PC-9 (cell line): ENCODE results near the gene GGCT. TPM values are rescaled to one million over a fixed set of nuclear protein-coding genes. Genes with fewer than 3 reads are reported as not detected.

Experiments used
- BruUV-seq: library from RNA; stranded (reverse); fragments of 400-500 nt; replicated peaks from 2 replicates; lab custom pipeline; 2021; lab: Mats Ljungman, UMichigan
- CTCF ChIA-PET: fragments of 300-600 bp; sonication (Branson Sonifier 250); formaldehyde crosslinking; loops from one replicate; lab custom pipeline; 2022; ENCODE audit warnings: antibody characterized with exemption; lab: Charles Lee
- POLR2A ChIA-PET: fragments of 300-600 bp; sonication (Branson Sonifier 250); formaldehyde crosslinking; loops from one replicate; lab custom pipeline; 2022; ENCODE audit warnings: antibody characterized with exemption; ENCODE audit not compliant: unreplicated experiment; lab: Charles Lee
- DNase-seq, 2 experiments: peaks; one replicate each; pipeline versions ENCODE4 v3.0.0 to v3.0.0-alpha.2; 2015 to 2022; ENCODE audit warnings: mixed read lengths in 1 of 2
- H2AFZ ChIP-seq: fragments of 200-600 bp; sonication (generic); 2 replicates; pipeline ENCODE4 v1.8.1; 2017; ENCODE audit warnings: antibody characterized with exemption
- H3F3A ChIP-seq: fragments of 200-600 bp; sonication (generic); 2 replicates; pipeline ENCODE4 v1.8.1; 2017; ENCODE audit warnings: antibody characterized with exemption, mild to moderate bottlenecking, low read depth; ENCODE audit not compliant: insufficient read depth
- H3K27ac ChIP-seq: fragments of 200-600 bp; sonication (generic); 2 replicates; pipeline ENCODE4 v1.6.1; 2016; ENCODE audit warnings: mixed run types
- H3K27me3 ChIP-seq: fragments of 200-600 bp; sonication (generic); 2 replicates; pipeline ENCODE4 v1.6.1; 2016; ENCODE audit warnings: low read depth, mixed run types; ENCODE audit not compliant: insufficient read depth
- H3K36me3 ChIP-seq: fragments of 200-600 bp; sonication (generic); 2 replicates; pipeline ENCODE4 v1.6.1; 2016; ENCODE audit warnings: low read depth, mixed run types
- H3K4me1 ChIP-seq: fragments of 200-600 bp; sonication (generic); replicated peaks from 2 replicates; pipeline ENCODE4 v1.6.1; 2016; ENCODE audit warnings: mixed run types; ENCODE audit not compliant: insufficient read depth
- H3K4me2 ChIP-seq: fragments of 200-600 bp; sonication (generic); 2 replicates; pipeline ENCODE4 v1.6.1; 2017; ENCODE audit warnings: mixed run types
- H3K4me3 ChIP-seq: fragments of 200-600 bp; sonication (generic); 2 replicates; pipeline ENCODE4 v1.6.1; 2016; ENCODE audit warnings: mixed run types
- H3K79me2 ChIP-seq: fragments of 200-600 bp; sonication (generic); 2 replicates; pipeline ENCODE4 v1.6.1; 2017; ENCODE audit warnings: low read depth, mixed run types
- H3K9me2 ChIP-seq: fragments of 200-600 bp; sonication (generic); 2 replicates; pipeline ENCODE4 v1.8.1; 2017; ENCODE audit warnings: mild to moderate bottlenecking; ENCODE audit not compliant: insufficient read depth
- H3K9me3 ChIP-seq: fragments of 200-600 bp; sonication (generic); 2 replicates; pipeline ENCODE4 v1.8.1; 2016; ENCODE audit warnings: low read depth; ENCODE audit not compliant: insufficient read depth
- H4K20me1 ChIP-seq: fragments of 200-600 bp; sonication (generic); 2 replicates; pipeline ENCODE4 v1.8.1; 2017; ENCODE audit not compliant: insufficient read depth
- EZH2 ChIP-seq: fragments of 200-600 bp; sonication (generic); IDR thresholded peaks from 2 replicates; pipeline ENCODE4 v1.8.0; 2017; ENCODE audit warnings: antibody characterized with exemption, low read depth
- intact Hi-C: fragments of 100-400 bp; cut with micrococcal nuclease; formaldehyde crosslinking; loops from one replicate; pipeline ENCODE4 v1.10.0; 2022; ENCODE audit not compliant: unreplicated experiment
- total RNA-seq: library from RNA; stranded (reverse); gene quantifications from 2 replicates; pipeline ENCODE4 v1.2.3, GENCODE V29; 2021
- TF ChIP-seq, protein P1 (sequence below): fragments of 200-600 bp; sonication (generic); conservative IDR thresholded peaks from 2 replicates; pipeline ENCODE4 v1.6.1; 2017; ENCODE audit warnings: mixed run types, antibody characterized with exemption, mild to moderate bottlenecking, moderate library complexity

Gene GGCT
- total RNA-seq, 1 experiment from 2014 or later, result 162 TPM

- TF ChIP-seq, protein P1, sequence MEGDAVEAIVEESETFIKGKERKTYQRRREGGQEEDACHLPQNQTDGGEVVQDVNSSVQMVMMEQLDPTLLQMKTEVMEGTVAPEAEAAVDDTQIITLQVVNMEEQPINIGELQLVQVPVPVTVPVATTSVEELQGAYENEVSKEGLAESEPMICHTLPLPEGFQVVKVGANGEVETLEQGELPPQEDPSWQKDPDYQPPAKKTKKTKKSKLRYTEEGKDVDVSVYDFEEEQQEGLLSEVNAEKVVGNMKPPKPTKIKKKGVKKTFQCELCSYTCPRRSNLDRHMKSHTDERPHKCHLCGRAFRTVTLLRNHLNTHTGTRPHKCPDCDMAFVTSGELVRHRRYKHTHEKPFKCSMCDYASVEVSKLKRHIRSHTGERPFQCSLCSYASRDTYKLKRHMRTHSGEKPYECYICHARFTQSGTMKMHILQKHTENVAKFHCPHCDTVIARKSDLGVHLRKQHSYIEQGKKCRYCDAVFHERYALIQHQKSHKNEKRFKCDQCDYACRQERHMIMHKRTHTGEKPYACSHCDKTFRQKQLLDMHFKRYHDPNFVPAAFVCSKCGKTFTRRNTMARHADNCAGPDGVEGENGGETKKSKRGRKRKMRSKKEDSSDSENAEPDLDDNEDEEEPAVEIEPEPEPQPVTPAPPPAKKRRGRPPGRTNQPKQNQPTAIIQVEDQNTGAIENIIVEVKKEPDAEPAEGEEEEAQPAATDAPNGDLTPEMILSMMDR, result no peak
- no peak for TF ChIP-seq EZH2
- CTCF ChIA-PET, result interaction anchor here (0.7 kb wide), 1 partner anchor 11 kb away, joined by 4 read pairs; no protein-coding TSS in a partner anchor
Observed at GRCh38 chr7:30521532-30521931, 16.9 kb upstream of the GGCT start.

DNA sequence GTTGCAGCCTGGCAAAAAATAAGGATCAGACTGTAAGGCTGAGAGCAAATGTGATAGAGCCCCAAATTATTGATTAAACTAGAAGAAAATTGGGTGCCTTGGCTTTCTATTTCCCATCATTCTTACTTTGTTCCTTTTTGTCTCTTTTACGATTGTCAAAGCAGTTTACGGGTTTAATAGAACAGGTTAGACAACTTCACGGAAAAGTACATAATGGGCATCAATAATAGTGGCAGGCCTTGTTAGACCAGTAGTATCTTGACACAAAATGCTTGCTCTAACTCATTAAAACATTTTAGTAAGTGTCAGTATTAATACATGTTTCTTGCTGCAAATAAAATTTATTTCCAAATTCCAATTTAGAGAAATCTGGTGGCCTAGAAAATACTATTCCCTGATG is 14.5 kb upstream of the GGCT start:
- Histone ChIP-seq H3K79me2 (no peaks in the 10 kb centered on the region), H3K9me2 (no peaks in the 10 kb centered on the region), H3K9me3 (no peaks in the 10 kb centered on the region), H3K27me3 (no peaks in the 10 kb centered on the region), H3K36me3 (no peaks in the 10 kb centered on the region), H3K4me1 (peaks cover 39% of the 10 kb centered on the region), H3K4me2 (peak overlapping the region; percentile 67), H3K4me3 (no peak overlapping the region), H3K27ac (0 out of 2 replicates have a peak overlapping the region, but pooled peaks have one; percentile 7), H4K20me1 (no peaks in the 10 kb centered on the region), H2AFZ (no peak overlapping the region), H3F3A (peaks cover 25% of the 10 kb centered on the region)
- intact Hi-C loops, result no loop called here
- BruUV-seq, result no TSS peak
- ChIA-PET CTCF (interaction anchor here (0.7 kb wide), 1 partner anchor 38 kb away, joined by 3 read pairs; no protein-coding TSS in a partner anchor), POLR2A (no interaction called here)
- DNase-seq, result peak in 1 of 2 experiments; percentile 79
- TF ChIP-seq EZH2, result no peak
- TF ChIP-seq, protein P1, result no peak

More at GRCh38 chr7:30521532-30521931, 16.9 kb upstream of the GGCT start:
- peak overlapping the region; percentile 80 for H3K27ac ChIP-seq
- H3K9me3 ChIP-seq, result no peaks in the 10 kb centered on the region
- no TSS peak for BruUV-seq
- H3K4me3 ChIP-seq, result no peak overlapping the region
- no peaks in the 10 kb centered on the region for H4K20me1 ChIP-seq
- H3K4me2 ChIP-seq, result peak overlapping the region; percentile 67
- intact Hi-C loops, result no loop called here
- H2AFZ ChIP-seq, result no peak overlapping the region
- peaks cover 39% of the 10 kb centered on the region for H3K4me1 ChIP-seq
- H3K36me3 ChIP-seq, result no peaks in the 10 kb centered on the region
- H3K9me2 ChIP-seq, result no peaks in the 10 kb centered on the region
- H3F3A ChIP-seq, result peaks cover 25% of the 10 kb centered on the region
- no peaks in the 10 kb centered on the region for H3K79me2 ChIP-seq
- no peak for DNase-seq
- POLR2A ChIA-PET, result no interaction called here
- H3K27me3 ChIP-seq, result no peaks in the 10 kb centered on the region

- Histone ChIP-seq H3K79me2 (no peaks in the 10 kb centered on the region), H3F3A (peaks cover 15% of the 10 kb centered on the region), H3K27me3 (no peaks in the 10 kb centered on the region), H3K9me3 (no peaks in the 10 kb centered on the region), H3K27ac (no peak overlapping the region), H3K9me2 (no peaks in the 10 kb centered on the region), H3K4me1 (peaks cover 28% of the 10 kb centered on the region), H3K36me3 (no peaks in the 10 kb centered on the region), H2AFZ (no peak overlapping the region), H3K4me3 (no peak overlapping the region), H4K20me1 (no peaks in the 10 kb centered on the region), H3K4me2 (no peak overlapping the region)
- no peak for TF ChIP-seq EZH2
- TF ChIP-seq, protein P1, result no peak
- POLR2A ChIA-PET, result no interaction called here
- intact Hi-C loops, result no loop called here
- no TSS peak for BruUV-seq
- DNase-seq, result no peak
- CTCF ChIA-PET, result interaction anchor here (0.6 kb wide), 2 partner anchors 222 to 231 kb away, joined by 3 read pairs; partner anchors contain the start of gene ZNRF2
Observed at GRCh38 chr7:30515761-30516160, 11.1 kb upstream of the GGCT start.
